HCT116 (cell line): Measurements from ENCODE around the gene SOCS1. TPM values are rescaled to one million over a fixed set of nuclear protein-coding genes. Genes with fewer than 3 reads are reported as not detected.

Experiments
- ATAC-seq: fragments of 200-7000 bp; cut with Tn5 transposase; 2 replicates; pipeline ENCODE4 v1.9.1; 2020; ENCODE audit warnings: mild to moderate bottlenecking, moderate library complexity
- BruUV-seq: library from RNA; stranded (reverse); fragments of 400-500 nt; replicated peaks from 2 replicates; lab custom pipeline; 2021; lab: Mats Ljungman, UMichigan
- CTCF ChIA-PET: fragments of 300-600 bp; sonication (Branson Sonifier 250); formaldehyde crosslinking; loops from one replicate; lab custom pipeline; 2021; ENCODE audit warnings: antibody characterized with exemption; lab: Charles Lee
- POLR2A ChIA-PET: fragments of 300-600, 350-600 bp; sonication (Branson Sonifier 250); formaldehyde crosslinking; loops from one replicate; lab custom pipeline; 2021; ENCODE audit warnings: antibody characterized with exemption; lab: Charles Lee
- RAD21 ChIA-PET, 2 experiments: fragments of 300-600 bp; sonication (Branson Sonifier 250); formaldehyde crosslinking; loops; one replicate each; lab custom pipeline; 2023; ENCODE audit warnings: low total read pairs in 2 of 2; ENCODE audit not compliant: uncharacterized antibody in 2 of 2, unreplicated experiment in 2 of 2, low non-redundant PET in 1 of 2; lab: Charles Lee
- DNase-seq: peaks from one replicate; pipeline ENCODE4 v3.0.0-alpha.2; 2010; ENCODE audit warnings: low read depth, low spot score
- H2AFZ ChIP-seq: fragments of 200-600 bp; shearing (Covaris generic), sonication (generic); 2 replicates; pipeline ENCODE4 v1.6.1; 2017; ENCODE audit warnings: low read depth, mixed run types, mixed read lengths, antibody characterized with exemption, low read length; ENCODE audit not compliant: poor library complexity, severe bottlenecking
- H3K27ac ChIP-seq: 2 replicates; pipeline ENCODE4 v1.5.1; 2012; ENCODE audit warnings: low read depth, low read length
- H3K27me3 ChIP-seq: fragments of 200-600 bp; sonication (generic); 2 replicates; pipeline ENCODE4 v1.6.1; 2016; ENCODE audit warnings: mixed run types, low read length, mixed read lengths; ENCODE audit not compliant: insufficient read depth
- H3K36me3 ChIP-seq, 2 experiments: fragments of 200-500 bp in 1 of 2; fragments of 200-600 bp in 1 of 2; sonication (Bioruptor generic) in 1 of 2; sonication (generic) in 1 of 2; 2 replicates each; pipeline versions ENCODE4 v1.5.1 to v1.6.1; 2014 to 2016; ENCODE audit warnings: low read length in 2 of 2, inconsistent platforms in 1 of 2, mixed read lengths in 1 of 2, mixed run types in 1 of 2; ENCODE audit not compliant: insufficient read depth in 2 of 2, control insufficient read depth in 1 of 2
- H3K4me1 ChIP-seq, 2 experiments: fragments of 200-600 bp in 1 of 2; sonication (generic) in 1 of 2; 2 replicates each; pipeline versions ENCODE4 v1.5.1 to v1.6.1; 2012 to 2017; ENCODE audit warnings: low read length in 2 of 2, inconsistent platforms in 1 of 2, mild to moderate bottlenecking in 1 of 2, mixed read lengths in 1 of 2, mixed run types in 1 of 2, moderate library complexity in 1 of 2; ENCODE audit not compliant: insufficient read depth in 2 of 2, control insufficient read depth in 1 of 2
- H3K4me2 ChIP-seq: fragments of 200-600 bp; sonication (generic); 2 replicates; pipeline ENCODE4 v1.6.1; 2017; ENCODE audit warnings: mixed run types, low read length, mixed read lengths
- H3K4me3 ChIP-seq, 2 experiments: fragments of 200-600 bp in 1 of 2; sonication (generic) in 1 of 2; replicated peaks in 1 of 2; 2 replicates each; pipeline ENCODE4 v1.5.1; 2011 to 2016; ENCODE audit warnings: low read length in 2 of 2, control low read depth in 1 of 2, low read depth in 1 of 2, mild to moderate bottlenecking in 1 of 2, mixed read lengths in 1 of 2, mixed run types in 1 of 2
- H3K79me2 ChIP-seq: fragments of 200-600 bp; sonication (generic); 2 replicates; pipeline ENCODE4 v1.6.1; 2017; ENCODE audit warnings: mild to moderate bottlenecking, mixed run types, low read length, moderate library complexity, mixed read lengths; ENCODE audit not compliant: insufficient read depth
- H3K9ac ChIP-seq: fragments of 200-600 bp; sonication (generic); 2 replicates; pipeline ENCODE4 v1.6.1; 2016; ENCODE audit warnings: low read length, mixed read lengths
- H3K9me2 ChIP-seq: fragments of 200-600 bp; sonication (generic), shearing (Covaris generic); 2 replicates; pipeline ENCODE4 v1.6.1; 2017; ENCODE audit warnings: mixed run types, mild to moderate bottlenecking, moderate library complexity; ENCODE audit not compliant: insufficient read depth
- H3K9me3 ChIP-seq, 2 experiments: fragments of 200-500 bp in 1 of 2; fragments of 200-600 bp in 1 of 2; sonication (Bioruptor generic) in 1 of 2; sonication (generic) in 1 of 2; 2 replicates each; pipeline ENCODE4 v1.6.1; 2014 to 2017; ENCODE audit warnings: low read length in 2 of 2, mixed read lengths in 2 of 2, inconsistent platforms in 1 of 2, low read depth in 1 of 2, mild to moderate bottlenecking in 1 of 2, mixed run types in 1 of 2, moderate library complexity in 1 of 2; ENCODE audit not compliant: control insufficient read depth in 1 of 2, insufficient read depth in 1 of 2
- H4K20me1 ChIP-seq: fragments of 200-600 bp; sonication (generic), shearing (Covaris generic); 2 replicates; pipeline ENCODE4 v1.6.1; 2017; ENCODE audit warnings: mixed run types, mild to moderate bottlenecking, moderate library complexity; ENCODE audit not compliant: insufficient read depth
- CBX3 ChIP-seq: IDR thresholded peaks from 2 replicates; pipeline ENCODE4 v1.6.1; 2012; ENCODE audit warnings: low read depth
- EGR1 ChIP-seq: IDR thresholded peaks from 2 replicates; pipeline ENCODE4 v1.6.1; 2012; ENCODE audit warnings: low read depth
- ELF1 ChIP-seq: IDR thresholded peaks from 2 replicates; pipeline ENCODE4 v1.6.1; 2012; ENCODE audit warnings: low read depth, borderline replicate concordance
- EZH2phosphoT487 ChIP-seq: fragments of 200-600 bp; IDR thresholded peaks from 2 replicates; pipeline ENCODE4 v1.6.1; 2018; ENCODE audit warnings: antibody characterized with exemption, borderline replicate concordance
- FOSL1 ChIP-seq: IDR thresholded peaks from 2 replicates; pipeline ENCODE4 v1.6.1; 2012; ENCODE audit warnings: low read depth
- POLR2AphosphoS5 ChIP-seq: IDR thresholded peaks from 2 replicates; pipeline ENCODE4 v1.6.1; 2011; ENCODE audit warnings: mild to moderate bottlenecking, low read depth, low read length, moderate library complexity
- SIN3A ChIP-seq: IDR thresholded peaks from 2 replicates; pipeline ENCODE4 v1.6.1; 2012; ENCODE audit warnings: low read depth
- SP1 ChIP-seq: IDR thresholded peaks from 2 replicates; pipeline ENCODE4 v1.6.1; 2012; ENCODE audit warnings: low read depth
- SRF ChIP-seq: IDR thresholded peaks from 2 replicates; pipeline ENCODE4 v1.6.1; 2012; ENCODE audit warnings: low read depth
- TCF7L2 ChIP-seq: IDR thresholded peaks from 2 replicates; pipeline ENCODE4 v1.7.0; 2011; ENCODE audit warnings: borderline replicate concordance, inconsistent platforms; ENCODE audit not compliant: insufficient read depth, insufficient read length; ENCODE audit errors: extremely low read depth
- ZFX ChIP-seq: fragments of 450-650 bp; IDR thresholded peaks from 2 replicates; pipeline ENCODE4 v1.6.1; 2017
- ZNF274 ChIP-seq: fragments of 200-500 bp; sonication (Bioruptor generic); IDR thresholded peaks from 2 replicates; pipeline ENCODE4 v1.6.1; 2014; ENCODE audit warnings: mild to moderate bottlenecking, low read depth, low read length, inconsistent platforms
- intact Hi-C: fragments of 100-400 bp; cut with micrococcal nuclease; formaldehyde crosslinking; loops from 2 replicates; pipeline ENCODE4 v1.10.0; 2022
- total RNA-seq: library from RNA; stranded (reverse); gene quantifications from one replicate; pipeline ENCODE4 v1.2.1, GENCODE V29; 2021; ENCODE audit not compliant: unreplicated experiment
- TF ChIP-seq, protein P1 (sequence below): IDR thresholded peaks from 2 replicates; pipeline ENCODE4 v1.6.1; 2012; ENCODE audit warnings: low read depth
- TF ChIP-seq, protein P2 (sequence below): IDR thresholded peaks from 2 replicates; pipeline ENCODE4 v1.6.1; 2011; ENCODE audit warnings: mild to moderate bottlenecking, low read length, moderate library complexity; ENCODE audit not compliant: insufficient replicate concordance; ENCODE audit errors: extremely low read depth

SOCS1 gene
- total RNA-seq, 1 experiment from 2014 or later: 4.9 TPM

DNA sequence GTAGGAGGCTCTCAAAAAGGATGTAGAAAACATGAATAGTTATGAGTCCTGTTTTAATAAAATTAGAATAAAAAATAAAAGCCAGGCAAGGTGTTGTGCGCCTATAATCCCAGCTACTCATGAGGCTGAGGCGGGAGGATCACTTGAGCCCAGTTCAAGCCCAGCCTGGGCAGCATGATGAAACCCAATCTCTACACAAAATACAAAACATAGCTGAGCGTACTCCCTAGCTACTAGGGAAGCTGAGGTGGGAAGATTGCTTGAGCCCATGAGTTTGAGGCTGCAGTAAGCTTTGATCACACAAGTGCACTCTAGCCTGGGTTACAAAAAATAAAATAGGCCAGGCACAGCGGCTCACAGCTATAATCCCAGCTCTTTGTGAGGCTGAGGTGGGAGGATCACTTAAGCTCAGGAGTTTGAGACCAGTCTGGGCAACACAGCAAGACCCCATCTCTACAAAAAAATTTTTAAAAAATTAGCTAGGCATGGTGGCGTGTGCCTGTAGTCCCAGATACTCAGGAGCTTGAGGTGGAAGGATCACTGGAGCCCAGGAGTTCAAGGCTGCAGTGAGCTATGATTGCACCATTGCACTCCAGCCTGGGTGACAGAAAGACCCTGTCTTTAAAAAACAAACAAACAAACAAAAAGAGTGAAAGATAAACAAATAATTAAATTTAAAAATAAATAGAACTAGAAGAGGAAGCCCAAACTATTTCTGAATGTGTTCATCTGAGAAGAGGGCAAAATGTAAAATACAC lies 42.3 kb upstream of the SOCS1 start:
- ChIA-PET RAD21 (no interaction called here), CTCF (interaction anchor here (0.8 kb wide), 1 partner anchor 327 kb away, joined by 3 read pairs; no protein-coding TSS in a partner anchor), POLR2A (no interaction called here)
- intact Hi-C loops: no loop called here
- no peaks in the 10 kb centered on the region for H4K20me1 ChIP-seq
- H3K79me2 ChIP-seq: no peaks in the 10 kb centered on the region
- no peak overlapping the region for H3K4me2 ChIP-seq
- no peak for DNase-seq
- no peaks in the 10 kb centered on the region for H3K9me2 ChIP-seq
- ATAC-seq: no peak
- H3K4me1 ChIP-seq: no peaks in the 10 kb centered on the region
- no TSS peak for BruUV-seq
- H3K36me3 ChIP-seq: no peaks in the 10 kb centered on the region
- no peaks in the 10 kb centered on the region for H3K27me3 ChIP-seq
- no peak overlapping the region for H3K4me3 ChIP-seq
- no peak overlapping the region for H3K9ac ChIP-seq
- TF ChIP-seq SP1 (no peak), POLR2AphosphoS5 (no peak)
- no peak overlapping the region for H3K27ac ChIP-seq
- no peak overlapping the region for H2AFZ ChIP-seq
- no peaks in the 10 kb centered on the region for H3K9me3 ChIP-seq

DNA sequence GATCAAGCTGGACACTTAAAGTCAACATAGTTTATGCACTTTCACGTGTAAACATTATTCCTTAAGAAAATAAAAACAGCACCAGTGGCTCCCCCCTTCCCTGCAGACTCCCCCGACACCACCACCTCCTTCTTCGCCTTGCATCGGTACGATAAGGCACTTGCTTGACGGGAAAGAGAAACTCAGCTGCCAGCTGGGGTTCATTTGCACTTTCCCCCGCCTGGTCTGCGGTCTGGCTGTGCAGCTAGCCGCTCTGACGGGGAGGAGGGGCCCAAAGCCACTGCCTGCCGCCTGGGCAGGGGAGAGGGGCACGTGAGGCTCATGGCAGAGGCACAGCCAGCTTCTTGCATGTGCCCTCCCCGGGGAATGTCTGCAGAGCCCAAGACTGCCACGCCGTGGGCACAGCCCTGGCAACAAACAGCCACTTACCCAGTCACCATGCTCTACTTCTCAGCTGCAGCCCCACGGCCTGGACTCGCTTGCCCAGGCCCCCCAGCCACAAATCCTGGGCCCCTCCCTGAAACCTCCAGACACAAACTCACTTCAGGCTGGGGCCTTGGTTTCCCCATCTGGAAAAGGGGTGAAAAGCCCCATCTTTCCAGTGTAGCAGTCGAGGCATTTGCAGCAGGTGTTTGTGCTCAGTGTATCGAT lies 41.6 kb upstream of the SOCS1 start:
- Histone ChIP-seq H4K20me1 (no peaks in the 10 kb centered on the region), H3K4me3 (no peak overlapping the region), H3K9me2 (no peaks in the 10 kb centered on the region), H3K4me1 (no peaks in the 10 kb centered on the region), H3K36me3 (no peaks in the 10 kb centered on the region), H3K27ac (no peak overlapping the region), H3K27me3 (no peaks in the 10 kb centered on the region), H3K9me3 (no peaks in the 10 kb centered on the region), H3K9ac (no peak overlapping the region), H3K79me2 (no peaks in the 10 kb centered on the region), H3K4me2 (no peak overlapping the region), H2AFZ (no peak overlapping the region)
- ChIA-PET CTCF (interaction anchor here (1.0 kb wide), 1 partner anchor 326 kb away, joined by 3 read pairs; no protein-coding TSS in a partner anchor), RAD21 (no interaction called here), POLR2A (no interaction called here)
- ATAC-seq (no peak), DNase-seq (no peak)
- BruUV-seq: no TSS peak
- intact Hi-C loops: no loop called here
- TF ChIP-seq, protein P1, sequence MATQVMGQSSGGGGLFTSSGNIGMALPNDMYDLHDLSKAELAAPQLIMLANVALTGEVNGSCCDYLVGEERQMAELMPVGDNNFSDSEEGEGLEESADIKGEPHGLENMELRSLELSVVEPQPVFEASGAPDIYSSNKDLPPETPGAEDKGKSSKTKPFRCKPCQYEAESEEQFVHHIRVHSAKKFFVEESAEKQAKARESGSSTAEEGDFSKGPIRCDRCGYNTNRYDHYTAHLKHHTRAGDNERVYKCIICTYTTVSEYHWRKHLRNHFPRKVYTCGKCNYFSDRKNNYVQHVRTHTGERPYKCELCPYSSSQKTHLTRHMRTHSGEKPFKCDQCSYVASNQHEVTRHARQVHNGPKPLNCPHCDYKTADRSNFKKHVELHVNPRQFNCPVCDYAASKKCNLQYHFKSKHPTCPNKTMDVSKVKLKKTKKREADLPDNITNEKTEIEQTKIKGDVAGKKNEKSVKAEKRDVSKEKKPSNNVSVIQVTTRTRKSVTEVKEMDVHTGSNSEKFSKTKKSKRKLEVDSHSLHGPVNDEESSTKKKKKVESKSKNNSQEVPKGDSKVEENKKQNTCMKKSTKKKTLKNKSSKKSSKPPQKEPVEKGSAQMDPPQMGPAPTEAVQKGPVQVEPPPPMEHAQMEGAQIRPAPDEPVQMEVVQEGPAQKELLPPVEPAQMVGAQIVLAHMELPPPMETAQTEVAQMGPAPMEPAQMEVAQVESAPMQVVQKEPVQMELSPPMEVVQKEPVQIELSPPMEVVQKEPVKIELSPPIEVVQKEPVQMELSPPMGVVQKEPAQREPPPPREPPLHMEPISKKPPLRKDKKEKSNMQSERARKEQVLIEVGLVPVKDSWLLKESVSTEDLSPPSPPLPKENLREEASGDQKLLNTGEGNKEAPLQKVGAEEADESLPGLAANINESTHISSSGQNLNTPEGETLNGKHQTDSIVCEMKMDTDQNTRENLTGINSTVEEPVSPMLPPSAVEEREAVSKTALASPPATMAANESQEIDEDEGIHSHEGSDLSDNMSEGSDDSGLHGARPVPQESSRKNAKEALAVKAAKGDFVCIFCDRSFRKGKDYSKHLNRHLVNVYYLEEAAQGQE: no peak
- TF ChIP-seq POLR2AphosphoS5 (no peak), TCF7L2 (no peak), CBX3 (no peak), SRF (no peak), EGR1 (no peak), FOSL1 (no peak), ZNF274 (no peak), SIN3A (no peak), ZFX (no peak), ELF1 (no peak), EZH2phosphoT487 (no peak), SP1 (no peak)
- TF ChIP-seq, protein P2, sequence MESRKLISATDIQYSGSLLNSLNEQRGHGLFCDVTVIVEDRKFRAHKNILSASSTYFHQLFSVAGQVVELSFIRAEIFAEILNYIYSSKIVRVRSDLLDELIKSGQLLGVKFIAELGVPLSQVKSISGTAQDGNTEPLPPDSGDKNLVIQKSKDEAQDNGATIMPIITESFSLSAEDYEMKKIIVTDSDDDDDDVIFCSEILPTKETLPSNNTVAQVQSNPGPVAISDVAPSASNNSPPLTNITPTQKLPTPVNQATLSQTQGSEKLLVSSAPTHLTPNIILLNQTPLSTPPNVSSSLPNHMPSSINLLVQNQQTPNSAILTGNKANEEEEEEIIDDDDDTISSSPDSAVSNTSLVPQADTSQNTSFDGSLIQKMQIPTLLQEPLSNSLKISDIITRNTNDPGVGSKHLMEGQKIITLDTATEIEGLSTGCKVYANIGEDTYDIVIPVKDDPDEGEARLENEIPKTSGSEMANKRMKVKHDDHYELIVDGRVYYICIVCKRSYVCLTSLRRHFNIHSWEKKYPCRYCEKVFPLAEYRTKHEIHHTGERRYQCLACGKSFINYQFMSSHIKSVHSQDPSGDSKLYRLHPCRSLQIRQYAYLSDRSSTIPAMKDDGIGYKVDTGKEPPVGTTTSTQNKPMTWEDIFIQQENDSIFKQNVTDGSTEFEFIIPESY: no peak
